LoVo (cell line): Measurements from ENCODE around the gene HDAC4.

Source experiments
- DNase-seq: peaks from one replicate; pipeline ENCODE4 v3.0.0-alpha.2; 2016; ENCODE audit warnings: low spot score

Gene HDAC4

GRCh38 chr2:239265681-239266433 is 135.0 kb downstream of the HDAC4 start:
- DNase-seq = no peak

- DNase-seq = peak; percentile 16
These were observed 135.8 kb downstream of the HDAC4 start for GRCh38 chr2:239264838-239265651.

- DNase-seq = no peak
These were observed 136.4 kb downstream of the HDAC4 start for GRCh38 chr2:239264492-239264837.

GRCh38 chr2:239263669-239264491 is 136.9 kb downstream of the HDAC4 start:
- no peak for DNase-seq

- DNase-seq = no peak
These were observed 137.6 kb downstream of the HDAC4 start for GRCh38 chr2:239263231-239263630.

- DNase-seq = no peak
These were observed 138.2 kb downstream of the HDAC4 start for GRCh38 chr2:239262484-239263230.

GRCh38 chr2:239261796-239262483 is 138.9 kb downstream of the HDAC4 start:
- DNase-seq = no peak

- DNase-seq = no peak
These were observed 139.5 kb downstream of the HDAC4 start for GRCh38 chr2:239261356-239261755.

- DNase-seq = no peak
These were observed 140.1 kb downstream of the HDAC4 start for GRCh38 chr2:239260546-239261327.

GRCh38 chr2:239259603-239260298 is 141.1 kb downstream of the HDAC4 start:
- DNase-seq = no peak

GRCh38 chr2:239259173-239259572 is 141.6 kb downstream of the HDAC4 start:
- no peak for DNase-seq

GRCh38 chr2:239258248-239258647 is 142.6 kb downstream of the HDAC4 start:
- no peak for DNase-seq

- peak; percentile 35 for DNase-seq
These were observed 143.3 kb downstream of the HDAC4 start for GRCh38 chr2:239257511-239257937.

- DNase-seq = no peak
These were observed 144.5 kb downstream of the HDAC4 start for GRCh38 chr2:239256350-239256743.

GRCh38 chr2:239255628-239256349 is 145.0 kb downstream of the HDAC4 start:
- DNase-seq = no peak

- no peak for DNase-seq
These were observed 145.6 kb downstream of the HDAC4 start for GRCh38 chr2:239255218-239255617.

- DNase-seq = no peak
These were observed 147.0 kb downstream of the HDAC4 start for GRCh38 chr2:239253701-239254436.

GRCh38 chr2:239253264-239253663 is 147.6 kb downstream of the HDAC4 start:
- DNase-seq = no peak
